ENCODE data around the gene SLC9A6.
"Not testable (repeated sequence)": the region's sequence is repeated elsewhere in the genome, so short reads cannot be mapped to it uniquely, and the experiment has no call there.

Gene SLC9A6

DNA sequence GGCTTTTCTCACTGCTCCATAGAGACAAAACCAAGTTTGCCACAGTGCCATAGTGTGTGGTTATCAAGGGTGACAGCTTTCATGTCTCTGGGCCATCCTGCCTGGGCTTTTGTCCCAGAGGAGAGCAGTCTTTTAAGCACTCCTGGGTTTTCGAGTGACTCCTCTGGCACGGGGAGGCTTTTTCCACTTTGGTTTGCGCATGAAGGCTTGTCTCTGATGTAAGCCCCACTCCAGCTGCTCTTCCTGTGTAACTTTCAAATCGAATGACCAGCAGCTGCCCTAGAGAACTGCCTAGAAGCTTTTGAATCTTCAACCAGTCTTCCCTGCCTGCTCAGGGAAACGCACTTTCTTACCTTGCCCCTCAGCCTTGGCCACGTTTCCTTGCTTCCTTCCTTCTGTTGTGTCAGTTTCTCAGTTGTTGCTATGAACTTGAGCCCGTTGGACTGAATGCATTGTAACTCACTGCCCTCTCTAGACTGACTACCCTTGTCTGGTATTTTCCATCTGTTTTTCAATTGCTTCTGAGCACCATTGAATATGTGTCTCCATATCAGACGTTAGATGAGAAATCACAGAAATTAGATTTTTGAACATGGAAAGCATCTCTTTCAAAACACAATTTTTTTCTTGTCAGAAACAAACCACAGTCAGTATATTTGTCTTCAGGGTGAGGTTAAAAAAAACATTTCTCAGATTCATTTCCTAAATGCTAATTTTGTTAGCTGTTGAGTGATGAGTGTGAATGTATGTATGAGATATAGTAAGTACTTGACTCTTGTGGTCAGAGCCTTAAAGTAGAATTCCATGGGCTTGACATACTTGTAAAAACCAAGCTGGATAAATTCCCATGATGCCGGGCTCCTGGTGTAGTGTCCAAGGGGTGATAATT, 45.3 kb downstream of the SLC9A6 start:
- no peak for DNase-seq

DNA sequence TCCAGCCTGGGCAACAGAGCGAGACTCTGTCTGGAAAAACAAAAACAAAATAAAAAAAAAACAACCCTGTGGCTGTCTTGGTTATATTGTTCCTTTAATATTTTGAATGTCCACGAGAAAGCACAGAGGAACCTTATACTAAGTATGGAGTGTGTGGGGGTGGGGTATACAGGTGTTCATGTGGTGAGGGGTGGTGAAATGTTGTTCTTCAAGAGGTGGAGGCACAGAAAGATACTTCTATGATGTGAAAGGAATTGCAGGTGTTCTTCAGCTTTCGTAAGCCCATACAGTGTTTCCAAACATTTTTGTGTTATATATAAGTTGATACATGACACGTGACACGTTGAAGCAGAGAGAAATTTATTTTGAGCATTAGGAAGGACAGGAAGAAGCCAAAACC, 46.4 kb downstream of the SLC9A6 start:
- DNase-seq: no peak

DNA sequence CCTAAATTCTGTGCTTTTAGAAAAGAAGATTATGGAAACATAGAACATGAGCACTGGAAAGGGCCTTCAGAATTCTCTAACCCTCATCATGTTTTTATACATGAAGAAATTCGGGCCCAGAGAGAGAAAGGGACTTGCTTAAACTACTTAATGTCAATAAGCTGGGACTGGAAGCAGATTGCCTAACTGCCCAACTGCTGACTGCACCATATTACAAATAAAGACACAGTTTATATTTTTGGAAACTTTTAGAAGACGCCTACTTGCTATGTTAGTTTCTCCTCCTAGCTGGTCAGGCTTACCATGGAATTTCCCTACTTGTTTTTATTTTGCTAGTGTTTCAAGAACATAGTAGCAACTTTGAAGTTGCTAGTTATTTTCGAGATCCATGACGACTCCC, 47.1 kb downstream of the SLC9A6 start:
- no peak for DNase-seq

DNA sequence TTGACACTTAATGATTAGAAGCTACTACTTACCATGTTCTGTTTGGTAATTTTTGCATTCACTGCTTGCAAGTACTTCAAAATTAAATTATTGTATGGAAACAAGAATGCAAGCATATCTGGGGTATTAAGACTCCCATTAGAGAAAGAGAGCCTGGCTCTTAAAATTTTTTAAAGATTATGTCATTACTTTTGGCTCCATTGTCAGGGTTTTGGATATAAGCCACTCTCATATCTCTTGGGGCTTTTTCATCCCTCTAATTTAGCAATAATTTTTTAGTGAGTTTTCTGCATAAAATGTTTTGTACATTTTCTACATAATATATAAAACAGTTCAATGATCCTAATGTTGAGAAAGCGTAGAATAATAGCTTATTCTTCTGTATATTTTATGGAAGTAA, 49.4 kb downstream of the SLC9A6 start:
- DNase-seq: no peak

DNA sequence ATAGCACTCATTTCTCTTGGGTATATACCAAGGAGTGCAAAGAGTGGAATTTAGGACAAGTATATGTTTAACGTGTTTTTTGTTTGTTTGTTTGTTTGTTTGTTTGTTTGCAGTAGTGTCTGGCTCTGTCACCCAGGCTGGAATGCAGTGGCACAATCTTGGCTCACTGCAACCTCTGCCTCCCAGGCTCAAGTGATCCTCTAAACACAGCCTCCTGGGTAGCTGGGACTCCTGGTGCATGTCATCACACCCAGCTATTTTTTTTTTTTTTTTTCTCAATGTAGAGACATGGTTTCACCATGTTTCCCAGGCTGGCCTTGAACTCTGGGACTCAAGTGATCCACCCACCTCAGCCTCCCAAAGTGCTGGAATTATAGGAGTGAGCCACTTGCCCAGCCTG, 50.4 kb downstream of the SLC9A6 start:
- DNase-seq: no peak

DNA sequence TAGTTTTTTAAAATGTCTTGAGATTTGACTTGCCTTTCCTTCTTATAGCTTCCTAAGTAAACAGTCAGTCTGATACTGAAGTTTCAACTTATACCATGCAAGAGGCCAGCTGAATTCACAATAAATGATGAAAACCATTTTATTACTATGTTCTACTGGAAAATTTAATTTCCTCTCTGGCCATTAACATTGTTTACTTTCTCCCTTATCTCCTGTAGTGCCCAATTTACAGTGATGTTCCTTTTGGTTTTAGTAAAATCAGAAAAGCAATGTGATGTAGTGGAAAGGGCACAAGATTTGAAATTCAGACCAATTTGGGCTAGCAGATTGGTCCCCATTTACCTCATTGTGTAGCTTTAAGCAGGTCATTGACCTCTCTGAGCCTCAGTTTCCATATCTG, 54.2 kb downstream of the SLC9A6 start:
- no peak for DNase-seq

DNA sequence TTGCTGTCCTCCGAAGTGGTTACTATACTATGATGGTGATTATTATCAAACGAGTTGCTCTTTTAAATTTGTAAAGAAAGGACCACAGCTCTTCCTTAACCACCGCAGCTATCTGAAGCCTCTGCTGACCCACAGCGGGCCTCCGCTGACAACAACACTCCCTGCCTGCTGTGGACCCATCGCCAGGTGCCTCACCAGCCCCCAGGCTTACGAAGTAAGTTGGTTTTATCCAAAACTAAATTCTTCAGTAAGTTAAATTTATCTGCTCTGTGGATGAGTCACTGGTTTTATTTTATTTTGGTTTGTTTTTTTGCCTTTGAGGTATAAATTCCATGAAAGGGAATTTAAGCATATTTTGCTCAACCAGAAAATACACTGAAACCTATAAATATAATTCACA, 54.7 kb downstream of the SLC9A6 start:
- DNase-seq: no peak

DNA sequence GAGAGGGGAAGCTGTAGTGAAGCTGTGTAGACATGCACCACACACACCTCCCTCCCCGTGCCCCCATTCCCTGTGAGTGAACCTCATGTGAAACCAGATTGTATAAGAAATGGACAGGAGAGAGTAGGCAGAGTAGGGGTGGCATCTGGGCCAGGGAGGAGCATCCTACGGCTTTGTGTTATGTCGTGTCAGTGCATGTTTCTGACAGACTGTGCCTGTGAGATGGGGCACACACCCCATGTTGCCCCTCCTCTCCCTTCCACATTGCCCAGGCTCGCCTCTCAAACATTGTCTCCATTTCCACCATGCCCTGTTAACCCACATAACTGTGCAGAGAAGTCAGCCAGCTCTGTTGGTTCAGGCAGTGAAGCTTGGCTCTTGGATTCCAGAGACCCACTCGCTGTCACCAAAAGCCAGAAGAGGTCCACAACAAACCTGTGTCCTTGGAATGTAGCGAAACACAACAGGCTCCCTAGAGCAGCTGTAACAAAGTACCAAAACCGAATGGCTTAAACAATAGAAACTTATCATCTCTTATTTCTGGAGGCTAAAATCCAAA, 56.1 kb downstream of the SLC9A6 start:
- no peak for DNase-seq

DNA sequence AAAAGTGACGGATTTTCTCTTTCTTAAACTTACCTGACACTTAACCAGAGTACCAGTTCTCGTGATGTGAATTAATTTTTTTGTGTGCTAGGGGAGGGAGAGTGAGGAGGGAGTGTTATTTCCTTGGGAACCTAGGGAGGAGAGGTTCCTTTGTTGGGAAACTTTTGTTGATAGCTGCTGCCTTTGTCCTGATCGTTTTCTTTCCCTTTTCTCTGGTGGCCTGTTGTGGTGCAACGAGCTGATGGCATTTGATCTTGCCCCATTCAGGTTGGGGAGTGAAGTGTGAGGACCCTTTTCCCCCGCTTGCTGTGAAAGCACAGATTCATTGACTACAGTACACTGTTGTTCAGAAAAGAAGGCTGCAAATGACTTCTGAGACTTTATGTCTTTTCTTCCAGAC, 59.8 kb downstream of the SLC9A6 start:
- no peak for DNase-seq

DNA sequence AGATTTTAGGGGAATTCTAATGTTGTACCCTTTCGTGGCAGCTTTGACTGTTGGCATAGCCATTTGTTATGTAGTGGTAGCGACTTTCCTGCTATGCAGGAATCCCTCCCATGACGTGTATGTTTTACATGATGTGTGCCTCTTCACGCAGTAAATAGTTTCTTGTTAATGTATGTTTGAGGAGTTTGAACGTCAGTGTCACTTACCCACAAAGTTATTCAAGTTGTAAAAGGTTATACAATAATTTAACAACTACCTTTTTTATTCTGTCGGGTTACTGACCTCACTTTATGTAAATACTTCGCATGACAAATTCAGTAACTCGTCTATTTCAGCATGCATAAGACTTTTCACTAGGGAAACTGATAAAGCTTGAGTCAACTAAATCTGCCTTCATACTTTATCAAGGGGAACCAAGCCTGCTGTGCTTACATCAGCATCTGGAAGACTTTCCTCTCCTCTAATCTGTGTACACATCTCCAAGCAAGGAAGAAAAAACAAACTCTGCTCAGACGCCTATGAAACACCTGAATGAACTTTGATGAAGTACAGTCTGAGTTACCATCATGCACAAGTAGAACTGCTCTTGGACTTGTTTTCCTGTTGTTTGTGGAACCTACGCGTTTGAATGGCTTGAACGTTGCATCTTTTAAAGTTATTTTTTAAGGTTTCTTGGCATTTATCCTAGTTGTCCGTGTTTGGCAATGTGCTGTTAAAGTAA, 61.2 kb downstream of the SLC9A6 start:
- no peak for DNase-seq

DNA sequence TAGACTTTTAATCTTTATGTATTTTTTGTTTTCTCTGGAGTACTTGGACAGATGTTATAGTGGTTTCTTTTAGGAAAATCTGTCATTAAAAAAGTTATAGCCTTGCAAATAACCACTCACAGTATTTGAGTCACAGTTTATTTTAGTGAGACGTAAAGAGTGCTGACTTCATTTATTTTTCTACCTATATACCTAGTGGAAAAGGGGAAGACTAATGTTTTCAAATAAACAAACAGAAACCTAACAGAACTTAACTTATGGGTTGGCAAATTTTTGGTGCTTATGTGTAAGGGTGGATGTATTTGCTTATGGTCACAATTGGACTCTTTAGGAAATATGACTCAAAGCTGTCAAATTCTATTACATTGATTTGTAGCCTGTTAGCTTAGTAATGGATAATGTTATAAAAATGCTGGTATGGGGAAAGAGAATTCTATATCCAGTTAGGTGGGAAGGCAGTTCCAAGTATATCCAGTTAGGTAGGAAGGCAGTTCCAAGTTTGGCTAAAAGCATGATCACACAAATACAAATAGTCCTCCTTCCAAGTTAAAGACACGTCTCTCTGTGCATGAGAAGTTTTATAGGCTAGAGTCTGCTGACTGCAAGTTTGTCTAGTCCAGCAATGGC, 61.9 kb downstream of the SLC9A6 start:
- DNase-seq: no peak

DNA sequence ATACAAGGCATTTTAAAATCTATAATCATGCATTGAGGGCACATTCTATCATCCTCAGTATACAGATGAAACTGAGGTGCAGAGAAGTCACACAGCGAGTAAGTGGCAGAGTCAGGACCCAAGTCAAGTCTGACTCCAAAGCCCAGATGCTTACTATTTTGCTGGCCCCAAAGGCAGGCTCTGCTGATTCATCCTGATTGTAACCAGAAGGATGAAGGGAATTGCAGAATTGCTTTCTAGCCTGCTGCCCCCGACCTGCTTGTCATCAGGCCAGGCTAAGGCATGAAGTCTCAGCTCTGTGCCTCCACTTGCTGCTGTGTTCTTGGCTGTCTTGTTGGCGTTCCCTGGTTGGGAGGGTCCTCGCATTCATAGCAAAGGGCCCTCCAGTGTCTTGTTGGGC, 62.7 kb downstream of the SLC9A6 start:
- DNase-seq: no peak

DNA sequence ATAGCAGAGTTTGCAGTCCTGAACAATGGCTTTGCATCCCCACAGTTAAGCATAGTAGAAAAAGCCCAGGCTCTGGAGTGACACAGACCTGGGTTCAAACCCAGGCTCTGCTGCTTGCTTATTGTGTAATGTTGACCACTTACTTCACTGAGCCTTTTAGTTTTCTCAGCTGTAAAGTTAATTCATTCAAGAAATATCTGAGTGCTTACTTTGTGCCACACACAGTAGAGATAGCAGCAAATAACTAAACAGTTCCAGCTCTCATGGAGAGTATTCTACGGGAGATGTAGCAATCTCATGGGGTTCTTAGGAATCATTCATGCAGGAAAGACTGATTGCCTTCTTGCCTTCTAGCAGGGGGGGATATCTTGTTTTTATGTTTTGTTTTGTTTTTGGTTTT, 63.2 kb downstream of the SLC9A6 start:
- DNase-seq: no peak

DNA sequence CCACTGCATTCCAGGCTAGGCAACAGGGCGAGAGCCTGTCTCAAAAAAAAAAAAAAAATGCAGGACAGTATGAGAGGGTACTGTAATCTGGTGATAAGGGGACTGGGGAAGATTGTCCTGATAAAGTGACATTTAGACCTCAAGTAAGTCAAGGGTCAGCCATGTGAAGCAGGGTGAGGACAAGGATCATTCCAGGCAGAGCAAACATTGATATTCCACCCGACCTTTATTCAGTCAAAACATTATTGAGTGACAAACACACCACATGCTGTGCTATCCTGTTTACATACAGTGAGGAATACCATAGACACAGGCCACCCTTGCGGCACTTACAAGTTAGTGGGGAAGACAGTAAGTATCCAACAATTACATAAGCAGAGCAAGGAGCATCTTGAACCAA, 64.4 kb downstream of the SLC9A6 start:
- no peak for DNase-seq

DNA sequence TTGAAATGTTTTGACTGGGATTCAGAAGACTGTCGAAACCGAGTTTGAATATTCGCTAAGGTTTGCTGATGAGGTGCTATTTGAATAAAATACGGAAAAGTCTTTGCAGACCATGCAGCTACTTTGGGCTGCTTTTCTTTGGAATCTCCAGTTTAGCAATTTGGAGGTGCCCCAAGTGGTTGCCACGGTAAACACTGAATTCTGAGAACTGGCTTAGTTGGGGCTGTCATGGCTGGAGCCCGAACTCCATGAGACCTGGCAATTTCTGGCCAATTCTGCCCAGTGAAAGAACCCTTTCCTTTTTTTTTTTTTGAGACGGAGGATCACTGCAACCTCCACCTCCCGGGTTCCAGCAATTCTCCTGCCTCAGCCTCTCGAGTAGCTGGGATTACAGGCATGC, 65.6 kb downstream of the SLC9A6 start:
- not testable (repeated sequence) for DNase-seq

DNA sequence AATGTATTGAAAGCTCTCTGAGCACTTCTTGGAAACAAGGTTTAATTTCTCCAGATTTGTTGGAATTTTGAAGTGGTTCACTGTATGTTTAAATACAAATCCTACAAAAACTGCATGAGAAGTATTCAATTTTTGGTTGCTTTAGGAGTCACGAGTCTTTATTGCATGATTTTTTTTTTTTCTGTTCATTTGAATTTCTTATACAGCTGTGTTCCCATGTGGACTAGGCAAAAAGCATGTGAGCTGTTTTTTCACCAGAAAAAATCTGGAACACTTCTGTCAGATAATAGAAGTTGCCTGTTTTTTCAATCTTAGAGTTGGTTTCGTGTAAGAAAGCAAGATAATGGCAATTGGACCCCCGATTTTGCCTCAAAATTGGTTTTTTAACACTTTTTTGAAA, 66.4 kb downstream of the SLC9A6 start:
- DNase-seq: no peak

DNA sequence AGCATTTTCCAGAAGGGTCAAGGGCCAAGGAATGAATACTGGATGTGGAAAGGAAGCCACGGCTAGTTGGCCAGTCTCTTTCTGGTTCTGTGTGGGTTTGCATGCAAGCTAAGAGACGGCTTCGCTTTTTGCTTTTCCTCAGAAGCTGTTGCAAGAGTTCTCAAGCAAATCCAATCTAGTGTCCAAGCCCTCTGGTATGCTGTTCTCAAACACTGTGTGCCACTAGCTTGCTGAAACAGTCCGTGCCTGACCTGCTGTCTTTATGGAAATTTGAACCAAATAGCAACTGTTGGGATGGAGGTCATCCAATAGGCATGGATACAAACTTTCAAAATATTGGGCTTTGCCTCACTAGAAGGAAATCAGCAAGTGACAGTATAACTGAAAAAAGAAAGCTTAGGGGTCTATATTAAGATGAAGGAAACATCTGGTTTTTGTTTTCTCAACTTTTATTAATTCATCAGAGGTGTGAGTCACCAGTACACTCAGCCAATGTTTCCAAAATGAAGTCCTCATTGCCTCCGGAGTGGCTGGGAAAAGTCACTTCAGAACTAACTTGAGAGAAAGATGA, 70.5 kb downstream of the SLC9A6 start:
- no peak for DNase-seq

DNA sequence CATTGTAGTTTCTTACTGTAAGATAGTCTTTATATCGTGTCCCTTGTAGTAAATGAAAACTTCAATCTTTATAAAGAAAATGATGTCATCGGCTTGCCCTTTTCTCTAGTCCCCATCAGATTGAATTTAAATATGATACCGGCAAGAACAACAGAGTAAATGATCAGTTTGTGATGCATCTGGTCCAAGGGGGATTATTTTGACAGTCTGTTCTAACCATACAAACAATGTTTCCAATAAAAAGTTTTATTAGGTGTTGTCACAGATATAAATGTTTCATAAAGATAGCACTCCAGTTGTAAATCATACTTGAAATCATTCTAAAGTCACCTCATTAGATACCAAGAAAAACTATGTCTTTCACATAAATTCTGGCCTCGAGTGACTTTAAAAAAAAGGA, 72.3 kb downstream of the SLC9A6 start:
- DNase-seq: no peak

DNA sequence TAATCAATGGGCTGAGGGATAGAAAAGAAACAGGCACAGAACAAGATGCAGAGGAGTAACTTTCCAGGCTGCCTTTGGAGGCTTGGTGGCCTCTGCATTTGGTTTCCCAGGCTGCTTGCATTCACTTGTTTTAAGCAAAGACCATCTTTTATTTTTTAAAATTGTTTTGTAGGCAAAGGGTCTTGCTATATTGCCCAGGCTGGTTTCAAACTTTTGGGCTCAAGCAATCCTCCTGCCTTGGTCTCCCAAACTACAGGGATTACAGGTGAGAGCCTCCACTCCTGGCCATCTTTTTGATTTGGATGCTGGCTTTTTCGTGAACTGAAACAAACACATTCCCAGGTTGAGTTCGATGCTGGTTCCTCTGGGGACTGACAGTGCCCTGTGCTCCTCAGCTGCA, 74.1 kb downstream of the SLC9A6 start:
- no peak for DNase-seq

DNA sequence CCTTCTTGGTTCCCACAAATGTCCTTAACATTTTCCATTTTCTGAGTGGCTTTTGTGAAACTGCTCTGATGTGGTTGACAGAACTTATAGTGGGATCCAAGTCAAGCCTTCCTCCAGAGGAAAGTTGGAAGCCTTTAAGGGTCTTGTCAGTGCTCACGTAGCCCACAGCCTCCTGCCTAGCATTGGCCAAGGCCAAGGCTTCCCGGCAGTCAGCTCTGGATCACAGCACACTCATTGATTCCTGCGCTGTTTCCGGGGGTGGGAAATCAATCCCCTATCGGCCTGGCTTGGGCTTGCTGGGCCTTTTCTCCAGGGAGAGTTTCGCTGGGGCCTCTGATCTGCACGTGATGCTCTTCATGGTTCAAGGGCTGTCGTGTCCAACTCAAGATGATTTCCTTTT, 76.1 kb downstream of the SLC9A6 start:
- no peak for DNase-seq

DNA sequence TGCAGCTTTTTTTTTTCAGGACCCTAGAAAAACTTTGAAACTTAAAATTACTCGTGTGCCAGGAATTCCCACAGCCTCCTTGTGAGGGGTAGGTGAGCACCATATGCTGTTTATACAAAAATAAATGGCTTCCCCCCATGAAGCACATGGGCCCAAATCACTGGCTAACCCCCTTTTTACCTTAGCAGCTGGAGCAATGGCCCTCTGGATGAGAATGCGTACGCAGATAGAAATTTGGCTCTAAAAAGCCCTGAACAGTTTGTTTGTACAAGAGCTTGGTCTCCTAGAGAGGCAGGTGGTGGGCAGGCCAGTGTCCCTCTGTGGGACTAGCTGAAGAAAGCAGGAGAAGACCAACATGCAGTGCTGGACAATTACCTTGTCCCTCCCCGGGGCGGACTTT, 76.5 kb downstream of the SLC9A6 start:
- DNase-seq: no peak

DNA sequence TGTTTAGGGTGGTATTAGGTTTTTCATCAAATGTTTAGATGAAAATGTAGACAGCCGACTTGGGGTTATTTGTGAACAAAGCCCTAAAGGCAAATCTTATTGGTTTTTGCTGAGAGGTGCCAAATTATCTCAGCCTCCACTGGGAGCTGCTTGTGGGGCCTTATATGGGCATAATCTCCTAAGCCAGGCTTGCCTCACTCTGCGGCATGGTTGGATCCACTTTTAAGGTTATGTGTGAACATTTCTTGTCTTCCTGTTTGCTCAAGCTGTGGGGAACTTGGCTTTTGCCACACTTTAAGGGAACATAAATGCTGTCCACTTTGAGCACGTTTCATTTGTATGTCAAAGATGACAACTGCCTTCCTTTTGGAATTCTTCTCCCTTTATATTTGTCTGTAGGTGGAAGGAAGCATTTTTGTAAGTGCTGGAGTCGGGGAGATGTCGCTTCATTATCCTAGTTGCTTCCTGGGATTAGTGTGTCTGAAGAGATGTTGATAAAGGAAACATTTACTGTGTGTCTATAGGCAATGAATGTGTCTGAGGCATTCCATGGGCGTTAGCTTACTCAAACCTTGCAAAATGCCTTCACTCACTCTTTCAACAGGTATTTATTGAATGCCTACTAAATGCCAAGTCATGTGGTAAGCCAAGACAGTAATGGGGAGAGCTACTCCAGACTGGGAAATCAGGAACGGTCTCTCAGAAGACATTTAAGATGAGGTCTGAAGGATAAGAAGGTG, 78.3 kb downstream of the SLC9A6 start:
- no peak for DNase-seq

DNA sequence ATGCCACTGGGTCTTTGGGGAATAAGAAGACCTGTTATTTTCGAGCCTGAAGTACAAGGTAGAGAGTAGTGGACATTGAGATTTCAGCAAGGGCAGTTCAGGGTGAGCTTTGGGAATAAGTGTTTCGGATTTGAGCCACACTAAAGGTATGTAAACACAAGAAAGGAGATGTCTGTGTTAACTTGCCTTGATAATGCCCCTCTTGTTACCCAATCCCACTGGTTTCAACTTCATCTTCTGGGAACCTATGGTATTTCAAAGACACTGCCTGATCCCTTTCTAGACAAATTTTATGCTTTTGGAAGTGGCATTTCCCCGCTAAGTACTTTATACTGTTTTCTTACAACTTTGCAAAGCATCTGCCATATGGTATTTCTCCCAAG, 79.4 kb downstream of the SLC9A6 start:
- DNase-seq: no peak
